MCF 10A (cell line): ENCODE results near the gene PPM1H. TPM values are rescaled to one million over a fixed set of nuclear protein-coding genes. Genes with fewer than 3 reads are reported as not detected.
"Not testable (repeated sequence)": the region's sequence is repeated elsewhere in the genome, so short reads cannot be mapped to it uniquely, and the experiment has no call there.

Experiments used
- BruUV-seq: library from RNA; stranded (reverse); fragments of 400-500 nt; replicated peaks from 2 replicates; lab custom pipeline; 2021; lab: Mats Ljungman, UMichigan
- CTCF ChIA-PET: fragments of 300-600 bp; sonication (Branson Sonifier 250); formaldehyde crosslinking; extraction: SDS; loops from one replicate; lab custom pipeline; 2021; ENCODE audit warnings: antibody characterized with exemption, inconsistent platforms; lab: Yijun Ruan, JAX
- POLR2A ChIA-PET: fragments of 300-600, 350-650 bp; sonication (Branson Sonifier 250); formaldehyde crosslinking; extraction: SDS; loops from one replicate; lab custom pipeline; 2020; ENCODE audit warnings: antibody characterized with exemption, inconsistent platforms; lab: Yijun Ruan, JAX
- DNase-seq: peaks from one replicate; pipeline ENCODE4 v3.0.0-alpha.2; 2018; ENCODE audit not compliant: unreplicated experiment
- H3K27ac Mint-ChIP-seq: one replicate; pipeline ENCODE4 v1.8.0; 2022; ENCODE audit warnings: mild to moderate bottlenecking, low read depth, mixed read lengths; ENCODE audit not compliant: unreplicated experiment
- H3K27me3 Mint-ChIP-seq: one replicate; pipeline ENCODE4 v1.8.0; 2022; ENCODE audit warnings: mixed read lengths; ENCODE audit not compliant: insufficient read depth, unreplicated experiment
- H3K36me3 Mint-ChIP-seq: one replicate; pipeline ENCODE4 v1.8.0; 2022; ENCODE audit warnings: mild to moderate bottlenecking, moderate library complexity, mixed read lengths; ENCODE audit not compliant: insufficient read depth, unreplicated experiment
- H3K4me1 Mint-ChIP-seq: one replicate; pipeline ENCODE4 v1.8.0; 2022; ENCODE audit warnings: mixed read lengths; ENCODE audit not compliant: insufficient read depth, unreplicated experiment
- H3K4me3 Mint-ChIP-seq: one replicate; pipeline ENCODE4 v1.8.0; 2022; ENCODE audit warnings: mild to moderate bottlenecking, moderate library complexity, mixed read lengths; ENCODE audit not compliant: unreplicated experiment
- H3K9me3 Mint-ChIP-seq: one replicate; pipeline ENCODE4 v1.8.0; 2022; ENCODE audit warnings: mixed read lengths; ENCODE audit not compliant: unreplicated experiment
- CTCF ChIP-seq: fragments of 200-600 bp; IDR thresholded peaks from one replicate; pipeline ENCODE4 v1.8.0; 2022; ENCODE audit warnings: antibody characterized with exemption, mild to moderate bottlenecking; ENCODE audit not compliant: unreplicated experiment
- intact Hi-C: fragments of 100-400 bp; cut with micrococcal nuclease; formaldehyde crosslinking; loops from 2 replicates; pipeline ENCODE4 v1.14.1; 2022
- total RNA-seq: library from RNA; stranded (reverse); gene quantifications from 2 replicates; pipeline ENCODE4 v1.2.3, GENCODE V29; 2022

PPM1H gene
- total RNA-seq, 1 experiment from 2014 or later, result 0.49 TPM

DNA sequence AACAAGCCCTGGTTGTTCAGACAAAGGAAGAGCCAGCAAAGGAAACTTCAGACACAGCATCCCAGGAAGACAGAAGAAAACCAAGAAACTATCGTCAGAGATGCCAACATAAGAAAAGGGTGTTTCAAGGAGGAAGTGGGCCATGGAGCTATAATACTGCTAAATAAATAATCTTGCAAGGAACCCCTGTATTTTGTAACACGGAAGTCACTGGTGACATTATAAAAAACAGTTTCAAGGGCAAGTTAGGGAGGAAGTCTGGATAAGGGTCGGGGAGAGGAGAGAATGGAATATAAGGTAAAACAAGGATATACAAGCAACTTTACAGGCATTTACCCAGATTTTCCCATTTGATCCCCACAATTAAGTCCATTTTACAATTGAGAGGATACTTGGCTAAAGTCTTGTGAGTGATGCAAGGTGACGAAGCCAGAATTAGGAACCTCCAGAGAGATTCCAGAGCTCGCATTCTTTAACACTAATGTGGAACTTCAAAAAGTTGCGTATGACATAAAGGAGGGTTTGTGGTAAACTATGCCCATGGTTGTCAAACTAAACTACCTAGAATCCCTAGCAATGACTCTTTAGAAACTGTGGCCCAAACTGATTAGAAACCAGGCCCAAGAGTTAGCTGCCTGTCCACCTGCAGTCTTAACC, 46.4 kb downstream of the PPM1H start:
- no peak overlapping the region for H3K4me3 Mint-ChIP-seq
- no peak for DNase-seq
- intact Hi-C loops, result no loop called here
- H3K9me3 Mint-ChIP-seq, result no peaks in the 10 kb centered on the region
- no peaks in the 10 kb centered on the region for H3K36me3 Mint-ChIP-seq
- no peaks in the 10 kb centered on the region for H3K27me3 Mint-ChIP-seq
- no peak for TF ChIP-seq CTCF
- POLR2A ChIA-PET, result no interaction called here
- no peaks in the 10 kb centered on the region for H3K4me1 Mint-ChIP-seq
- no peak overlapping the region for H3K27ac Mint-ChIP-seq
- CTCF ChIA-PET, result interaction anchor here (0.7 kb wide), 1 partner anchor 14 kb away, joined by 3 read pairs; no protein-coding TSS in a partner anchor
- no TSS peak for BruUV-seq

DNA sequence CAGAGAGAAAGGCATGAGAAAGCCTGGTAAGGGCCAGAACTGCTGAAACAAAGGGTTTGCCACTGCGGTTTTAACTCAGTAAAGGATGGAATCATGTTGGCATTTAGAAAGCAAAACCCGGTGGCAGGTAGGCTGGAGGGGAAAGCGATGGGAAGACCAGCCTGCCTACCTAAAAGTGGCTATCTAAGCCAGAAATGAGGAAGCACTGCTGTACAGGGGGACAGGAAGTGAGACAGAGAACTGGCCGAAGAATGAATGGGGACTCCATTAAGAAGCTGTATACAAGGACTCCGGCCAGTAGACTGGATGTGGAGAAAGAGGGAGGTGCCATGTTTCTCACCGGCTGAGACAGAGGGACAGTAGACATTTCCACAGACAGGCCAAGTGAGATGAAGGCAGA, 48.2 kb downstream of the PPM1H start:
- ChIA-PET POLR2A (interaction anchor here (0.7 kb wide), 1 partner anchor 36 kb away, joined by 3 read pairs; no protein-coding TSS in a partner anchor), CTCF (no interaction called here)
- Mint-ChIP-seq H3K27me3 (no peaks in the 10 kb centered on the region), H3K4me1 (no peaks in the 10 kb centered on the region), H3K4me3 (no peak overlapping the region), H3K36me3 (no peaks in the 10 kb centered on the region), H3K27ac (no peak overlapping the region), H3K9me3 (no peaks in the 10 kb centered on the region)
- DNase-seq, result no peak
- no peak for TF ChIP-seq CTCF
- intact Hi-C loops, result no loop called here
- no TSS peak for BruUV-seq

- DNase-seq, result no peak
- intact Hi-C loops, result no loop called here
- BruUV-seq, result no TSS peak
- no peaks in the 10 kb centered on the region for H3K36me3 Mint-ChIP-seq
- H3K4me3 Mint-ChIP-seq, result no peak overlapping the region
- no peaks in the 10 kb centered on the region for H3K27me3 Mint-ChIP-seq
- H3K27ac Mint-ChIP-seq, result no peak overlapping the region
- no peaks in the 10 kb centered on the region for H3K4me1 Mint-ChIP-seq
- ChIA-PET POLR2A (no interaction called here), CTCF (interaction anchor here (0.5 kb wide), 1 partner anchor 465 kb away, joined by 4 read pairs; no protein-coding TSS in a partner anchor)
- no peak for TF ChIP-seq CTCF
- no peaks in the 10 kb centered on the region for H3K9me3 Mint-ChIP-seq
Observed at GRCh38 chr12:62885242-62885641, 49.7 kb downstream of the PPM1H start.

GRCh38 chr12:62884832-62885231, 50.1 kb downstream of the PPM1H start:
- DNase-seq, H3K27me3 Mint-ChIP-seq, intact Hi-C loops, H3K36me3 Mint-ChIP-seq, H3K4me3 Mint-ChIP-seq, H3K27ac Mint-ChIP-seq, H3K9me3 Mint-ChIP-seq, POLR2A ChIA-PET, H3K4me1 Mint-ChIP-seq, BruUV-seq: not testable (repeated sequence)
- CTCF ChIA-PET, result interaction anchor here (0.5 kb wide), 1 partner anchor 465 kb away, joined by 4 read pairs; no protein-coding TSS in a partner anchor
